HCT116 (cell line): ENCODE measurements around the gene FABP6. TPM values are rescaled to one million over a fixed set of nuclear protein-coding genes. Genes with fewer than 3 reads are reported as not detected.

Experiments used
- ATAC-seq: fragments of 200-7000 bp; cut with Tn5 transposase; 2 replicates; pipeline ENCODE4 v1.9.1; 2020; ENCODE audit warnings: mild to moderate bottlenecking, moderate library complexity
- BruUV-seq: library from RNA; stranded (reverse); fragments of 400-500 nt; replicated peaks from 2 replicates; lab custom pipeline; 2021; lab: Mats Ljungman, UMichigan
- CTCF ChIA-PET: fragments of 300-600 bp; sonication (Branson Sonifier 250); formaldehyde crosslinking; loops from one replicate; lab custom pipeline; 2021; ENCODE audit warnings: antibody characterized with exemption; lab: Charles Lee
- POLR2A ChIA-PET: fragments of 300-600, 350-600 bp; sonication (Branson Sonifier 250); formaldehyde crosslinking; loops from one replicate; lab custom pipeline; 2021; ENCODE audit warnings: antibody characterized with exemption; lab: Charles Lee
- RAD21 ChIA-PET, 2 experiments: fragments of 300-600 bp; sonication (Branson Sonifier 250); formaldehyde crosslinking; loops; one replicate each; lab custom pipeline; 2023; ENCODE audit warnings: low total read pairs in 2 of 2; ENCODE audit not compliant: uncharacterized antibody in 2 of 2, unreplicated experiment in 2 of 2, low non-redundant PET in 1 of 2; lab: Charles Lee
- DNase-seq: peaks from one replicate; pipeline ENCODE4 v3.0.0-alpha.2; 2010; ENCODE audit warnings: low read depth, low spot score
- H2AFZ ChIP-seq: fragments of 200-600 bp; shearing (Covaris generic), sonication (generic); 2 replicates; pipeline ENCODE4 v1.6.1; 2017; ENCODE audit warnings: low read depth, mixed run types, mixed read lengths, antibody characterized with exemption, low read length; ENCODE audit not compliant: poor library complexity, severe bottlenecking
- H3K27ac ChIP-seq: 2 replicates; pipeline ENCODE4 v1.5.1; 2012; ENCODE audit warnings: low read depth, low read length
- H3K27me3 ChIP-seq: fragments of 200-600 bp; sonication (generic); 2 replicates; pipeline ENCODE4 v1.6.1; 2016; ENCODE audit warnings: mixed run types, low read length, mixed read lengths; ENCODE audit not compliant: insufficient read depth
- H3K36me3 ChIP-seq, 2 experiments: fragments of 200-500 bp in 1 of 2; fragments of 200-600 bp in 1 of 2; sonication (Bioruptor generic) in 1 of 2; sonication (generic) in 1 of 2; 2 replicates each; pipeline versions ENCODE4 v1.5.1 to v1.6.1; 2014 to 2016; ENCODE audit warnings: low read length in 2 of 2, inconsistent platforms in 1 of 2, mixed read lengths in 1 of 2, mixed run types in 1 of 2; ENCODE audit not compliant: insufficient read depth in 2 of 2, control insufficient read depth in 1 of 2
- H3K4me1 ChIP-seq, 2 experiments: fragments of 200-600 bp in 1 of 2; sonication (generic) in 1 of 2; 2 replicates each; pipeline versions ENCODE4 v1.5.1 to v1.6.1; 2012 to 2017; ENCODE audit warnings: low read length in 2 of 2, inconsistent platforms in 1 of 2, mild to moderate bottlenecking in 1 of 2, mixed read lengths in 1 of 2, mixed run types in 1 of 2, moderate library complexity in 1 of 2; ENCODE audit not compliant: insufficient read depth in 2 of 2, control insufficient read depth in 1 of 2
- H3K4me2 ChIP-seq: fragments of 200-600 bp; sonication (generic); 2 replicates; pipeline ENCODE4 v1.6.1; 2017; ENCODE audit warnings: mixed run types, low read length, mixed read lengths
- H3K4me3 ChIP-seq, 2 experiments: fragments of 200-600 bp in 1 of 2; sonication (generic) in 1 of 2; replicated peaks in 1 of 2; 2 replicates each; pipeline ENCODE4 v1.5.1; 2011 to 2016; ENCODE audit warnings: low read length in 2 of 2, control low read depth in 1 of 2, low read depth in 1 of 2, mild to moderate bottlenecking in 1 of 2, mixed read lengths in 1 of 2, mixed run types in 1 of 2
- H3K79me2 ChIP-seq: fragments of 200-600 bp; sonication (generic); 2 replicates; pipeline ENCODE4 v1.6.1; 2017; ENCODE audit warnings: mild to moderate bottlenecking, mixed run types, low read length, moderate library complexity, mixed read lengths; ENCODE audit not compliant: insufficient read depth
- H3K9ac ChIP-seq: fragments of 200-600 bp; sonication (generic); 2 replicates; pipeline ENCODE4 v1.6.1; 2016; ENCODE audit warnings: low read length, mixed read lengths
- H3K9me2 ChIP-seq: fragments of 200-600 bp; sonication (generic), shearing (Covaris generic); 2 replicates; pipeline ENCODE4 v1.6.1; 2017; ENCODE audit warnings: mixed run types, mild to moderate bottlenecking, moderate library complexity; ENCODE audit not compliant: insufficient read depth
- H3K9me3 ChIP-seq, 2 experiments: fragments of 200-500 bp in 1 of 2; fragments of 200-600 bp in 1 of 2; sonication (Bioruptor generic) in 1 of 2; sonication (generic) in 1 of 2; 2 replicates each; pipeline ENCODE4 v1.6.1; 2014 to 2017; ENCODE audit warnings: low read length in 2 of 2, mixed read lengths in 2 of 2, inconsistent platforms in 1 of 2, low read depth in 1 of 2, mild to moderate bottlenecking in 1 of 2, mixed run types in 1 of 2, moderate library complexity in 1 of 2; ENCODE audit not compliant: control insufficient read depth in 1 of 2, insufficient read depth in 1 of 2
- H4K20me1 ChIP-seq: fragments of 200-600 bp; sonication (generic), shearing (Covaris generic); 2 replicates; pipeline ENCODE4 v1.6.1; 2017; ENCODE audit warnings: mixed run types, mild to moderate bottlenecking, moderate library complexity; ENCODE audit not compliant: insufficient read depth
- CBX3 ChIP-seq: IDR thresholded peaks from 2 replicates; pipeline ENCODE4 v1.6.1; 2012; ENCODE audit warnings: low read depth
- CEBPB ChIP-seq: IDR thresholded peaks from 2 replicates; pipeline ENCODE4 v1.6.1; 2012; ENCODE audit warnings: low read depth
- CTCF ChIP-seq, 3 experiments: fragments of 200-600 bp in 1 of 3; sonication (generic) in 1 of 3; IDR thresholded peaks in 2 of 3; conservative IDR thresholded peaks in 1 of 3; 2 replicates each; pipeline ENCODE4 v1.5.1; 2012 to 2017; ENCODE audit warnings: low read depth in 2 of 3, low read length in 2 of 3, antibody characterized with exemption in 1 of 3, borderline replicate concordance in 1 of 3, control low read depth in 1 of 3, mild to moderate bottlenecking in 1 of 3, mixed read lengths in 1 of 3, mixed run types in 1 of 3, moderate library complexity in 1 of 3; ENCODE audit not compliant: insufficient read depth in 1 of 3
- EZH2 ChIP-seq: fragments of 200-600 bp; sonication (generic); IDR thresholded peaks from 2 replicates; pipeline ENCODE4 v1.6.1; 2017; ENCODE audit warnings: antibody characterized with exemption, mixed run types
- FOSL1 ChIP-seq: IDR thresholded peaks from 2 replicates; pipeline ENCODE4 v1.6.1; 2012; ENCODE audit warnings: low read depth
- POLR2AphosphoS5 ChIP-seq: IDR thresholded peaks from 2 replicates; pipeline ENCODE4 v1.6.1; 2011; ENCODE audit warnings: mild to moderate bottlenecking, low read depth, low read length, moderate library complexity
- RAD21 ChIP-seq: IDR thresholded peaks from 2 replicates; pipeline ENCODE4 v1.6.1; 2012; ENCODE audit warnings: low read depth, mild to moderate bottlenecking
- TCF7L2 ChIP-seq: IDR thresholded peaks from 2 replicates; pipeline ENCODE4 v1.7.0; 2011; ENCODE audit warnings: borderline replicate concordance, inconsistent platforms; ENCODE audit not compliant: insufficient read depth, insufficient read length; ENCODE audit errors: extremely low read depth
- ZNF274 ChIP-seq: fragments of 200-500 bp; sonication (Bioruptor generic); IDR thresholded peaks from 2 replicates; pipeline ENCODE4 v1.6.1; 2014; ENCODE audit warnings: mild to moderate bottlenecking, low read depth, low read length, inconsistent platforms
- intact Hi-C: fragments of 100-400 bp; cut with micrococcal nuclease; formaldehyde crosslinking; loops from 2 replicates; pipeline ENCODE4 v1.10.0; 2022
- total RNA-seq: library from RNA; stranded (reverse); gene quantifications from one replicate; pipeline ENCODE4 v1.2.1, GENCODE V29; 2021; ENCODE audit not compliant: unreplicated experiment
- TF ChIP-seq, protein P1 (sequence below): IDR thresholded peaks from 2 replicates; pipeline ENCODE4 v1.6.1; 2012; ENCODE audit warnings: low read depth
- TF ChIP-seq, protein P2 (sequence below): IDR thresholded peaks from 2 replicates; pipeline ENCODE4 v1.6.1; 2011; ENCODE audit warnings: mild to moderate bottlenecking, low read length, moderate library complexity; ENCODE audit not compliant: insufficient replicate concordance; ENCODE audit errors: extremely low read depth

The FABP6 gene
- total RNA-seq, 1 experiment from 2014 or later, result 8.5 TPM

DNA sequence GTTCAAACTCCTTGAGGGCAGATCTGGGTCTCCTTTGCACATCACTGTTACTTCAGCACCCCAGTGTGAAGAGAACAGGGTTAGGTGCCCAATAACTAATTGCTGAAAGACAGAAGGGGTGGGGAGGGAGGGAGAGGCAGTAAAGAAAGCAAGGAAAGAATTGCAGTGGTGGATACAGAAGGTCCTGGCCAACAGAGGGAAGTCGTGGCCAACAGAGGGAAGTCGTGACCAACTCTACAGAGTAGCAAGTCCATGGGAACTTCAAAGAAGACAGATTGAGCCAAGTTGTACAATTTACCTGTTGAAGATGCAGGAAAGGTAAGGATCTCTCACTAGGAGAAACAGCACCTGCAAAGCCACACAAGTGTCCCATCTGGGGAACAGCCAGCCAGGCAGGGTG lies 56.0 kb downstream of the FABP6 start:
- intact Hi-C loops, result no loop called here
- no peaks in the 10 kb centered on the region for H3K27me3 ChIP-seq
- no peak overlapping the region for H2AFZ ChIP-seq
- H3K9me3 ChIP-seq, result no peaks in the 10 kb centered on the region
- H4K20me1 ChIP-seq, result no peaks in the 10 kb centered on the region
- H3K36me3 ChIP-seq, result no peaks in the 10 kb centered on the region
- no peak overlapping the region for H3K4me3 ChIP-seq
- no peak overlapping the region for H3K9ac ChIP-seq
- BruUV-seq, result no TSS peak
- no peaks in the 10 kb centered on the region for H3K9me2 ChIP-seq
- POLR2A ChIA-PET, result no interaction called here
- TF ChIP-seq FOSL1 (no peak), CEBPB (no peak), CTCF (IDR thresholded peaks at IDR 0.05 in 2 of 3, conservative IDR thresholded peaks at IDR 0.05 in 1 of 3; ENCODE audit: borderline replicate concordance in 1 of 3, insufficient read depth in 1 of 3, low read depth in 2 of 3, low read length in 2 of 3) (no peak), TCF7L2 (no peak), EZH2 (no peak), ZNF274 (no peak), CBX3 (no peak), RAD21 (no peak), POLR2AphosphoS5 (no peak)
- TF ChIP-seq, protein P1, sequence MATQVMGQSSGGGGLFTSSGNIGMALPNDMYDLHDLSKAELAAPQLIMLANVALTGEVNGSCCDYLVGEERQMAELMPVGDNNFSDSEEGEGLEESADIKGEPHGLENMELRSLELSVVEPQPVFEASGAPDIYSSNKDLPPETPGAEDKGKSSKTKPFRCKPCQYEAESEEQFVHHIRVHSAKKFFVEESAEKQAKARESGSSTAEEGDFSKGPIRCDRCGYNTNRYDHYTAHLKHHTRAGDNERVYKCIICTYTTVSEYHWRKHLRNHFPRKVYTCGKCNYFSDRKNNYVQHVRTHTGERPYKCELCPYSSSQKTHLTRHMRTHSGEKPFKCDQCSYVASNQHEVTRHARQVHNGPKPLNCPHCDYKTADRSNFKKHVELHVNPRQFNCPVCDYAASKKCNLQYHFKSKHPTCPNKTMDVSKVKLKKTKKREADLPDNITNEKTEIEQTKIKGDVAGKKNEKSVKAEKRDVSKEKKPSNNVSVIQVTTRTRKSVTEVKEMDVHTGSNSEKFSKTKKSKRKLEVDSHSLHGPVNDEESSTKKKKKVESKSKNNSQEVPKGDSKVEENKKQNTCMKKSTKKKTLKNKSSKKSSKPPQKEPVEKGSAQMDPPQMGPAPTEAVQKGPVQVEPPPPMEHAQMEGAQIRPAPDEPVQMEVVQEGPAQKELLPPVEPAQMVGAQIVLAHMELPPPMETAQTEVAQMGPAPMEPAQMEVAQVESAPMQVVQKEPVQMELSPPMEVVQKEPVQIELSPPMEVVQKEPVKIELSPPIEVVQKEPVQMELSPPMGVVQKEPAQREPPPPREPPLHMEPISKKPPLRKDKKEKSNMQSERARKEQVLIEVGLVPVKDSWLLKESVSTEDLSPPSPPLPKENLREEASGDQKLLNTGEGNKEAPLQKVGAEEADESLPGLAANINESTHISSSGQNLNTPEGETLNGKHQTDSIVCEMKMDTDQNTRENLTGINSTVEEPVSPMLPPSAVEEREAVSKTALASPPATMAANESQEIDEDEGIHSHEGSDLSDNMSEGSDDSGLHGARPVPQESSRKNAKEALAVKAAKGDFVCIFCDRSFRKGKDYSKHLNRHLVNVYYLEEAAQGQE, result no peak
- TF ChIP-seq, protein P2, sequence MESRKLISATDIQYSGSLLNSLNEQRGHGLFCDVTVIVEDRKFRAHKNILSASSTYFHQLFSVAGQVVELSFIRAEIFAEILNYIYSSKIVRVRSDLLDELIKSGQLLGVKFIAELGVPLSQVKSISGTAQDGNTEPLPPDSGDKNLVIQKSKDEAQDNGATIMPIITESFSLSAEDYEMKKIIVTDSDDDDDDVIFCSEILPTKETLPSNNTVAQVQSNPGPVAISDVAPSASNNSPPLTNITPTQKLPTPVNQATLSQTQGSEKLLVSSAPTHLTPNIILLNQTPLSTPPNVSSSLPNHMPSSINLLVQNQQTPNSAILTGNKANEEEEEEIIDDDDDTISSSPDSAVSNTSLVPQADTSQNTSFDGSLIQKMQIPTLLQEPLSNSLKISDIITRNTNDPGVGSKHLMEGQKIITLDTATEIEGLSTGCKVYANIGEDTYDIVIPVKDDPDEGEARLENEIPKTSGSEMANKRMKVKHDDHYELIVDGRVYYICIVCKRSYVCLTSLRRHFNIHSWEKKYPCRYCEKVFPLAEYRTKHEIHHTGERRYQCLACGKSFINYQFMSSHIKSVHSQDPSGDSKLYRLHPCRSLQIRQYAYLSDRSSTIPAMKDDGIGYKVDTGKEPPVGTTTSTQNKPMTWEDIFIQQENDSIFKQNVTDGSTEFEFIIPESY, result no peak
- TF ChIP-seq, all 23 proteins: peak for 0
- no peak overlapping the region for H3K4me2 ChIP-seq
- H3K27ac ChIP-seq, result no peak overlapping the region
- DNase-seq, result no peak
- H3K79me2 ChIP-seq, result no peaks in the 10 kb centered on the region
- ATAC-seq, result no peak
- CTCF ChIA-PET, result no interaction called here
- RAD21 ChIA-PET, result no interaction called here
- H3K4me1 ChIP-seq, result peaks cover 0 to 10% of the 10 kb centered on the region in 2 experiments; a peak in 1 of 4 replicates
